Panc1 (cell line): ENCODE results near the gene DDI1. TPM values are rescaled to one million over a fixed set of nuclear protein-coding genes. Genes with fewer than 3 reads are reported as not detected.

Experiments
- ATAC-seq: fragments of 200-7000 bp; cut with Tn5 transposase; 2 replicates; pipeline ENCODE4 v1.9.1; 2020; ENCODE audit warnings: mild to moderate bottlenecking, moderate library complexity
- BruUV-seq: library from RNA; stranded (reverse); fragments of 400-500 nt; replicated peaks from 2 replicates; lab custom pipeline; 2021; lab: Mats Ljungman, UMichigan
- CTCF ChIA-PET: fragments of 300-600 bp; sonication (Branson Sonifier 250); formaldehyde crosslinking; loops from one replicate; lab custom pipeline; 2022; ENCODE audit warnings: antibody characterized with exemption; lab: Charles Lee
- POLR2A ChIA-PET: fragments of 300-600 bp; sonication (Branson Sonifier 250); formaldehyde crosslinking; loops from one replicate; lab custom pipeline; 2022; ENCODE audit warnings: antibody characterized with exemption; lab: Charles Lee
- DNase-seq: peaks from one replicate; pipeline ENCODE4 v3.0.0-alpha.2; 2010; ENCODE audit warnings: low read depth, low spot score
- H3K27ac ChIP-seq: 2 replicates; pipeline ENCODE4 v1.5.1; 2011; ENCODE audit warnings: mild to moderate bottlenecking, low read length, inconsistent platforms
- H3K27me3 ChIP-seq: fragments of 200-500 bp; sonication (Bioruptor generic); 2 replicates; pipeline ENCODE4 v1.6.0; 2014; ENCODE audit warnings: low read length, inconsistent platforms; ENCODE audit not compliant: control insufficient read depth, insufficient read depth
- H3K36me3 ChIP-seq: fragments of 200-500 bp; sonication (Bioruptor generic); 2 replicates; pipeline ENCODE4 v1.5.1; 2014; ENCODE audit warnings: inconsistent platforms, mild to moderate bottlenecking, low read length, moderate library complexity; ENCODE audit not compliant: control insufficient read depth, insufficient read depth
- H3K4me1 ChIP-seq: 2 replicates; pipeline ENCODE4 v1.5.1; 2011; ENCODE audit warnings: inconsistent platforms, mild to moderate bottlenecking, low read length, moderate library complexity; ENCODE audit not compliant: control insufficient read depth, insufficient read depth
- H3K4me3 ChIP-seq, 2 experiments: 2 replicates each; pipeline ENCODE4 v1.5.1; 2011 to 2012; ENCODE audit warnings: low read depth in 2 of 2, low read length in 2 of 2, mild to moderate bottlenecking in 2 of 2, inconsistent platforms in 1 of 2, moderate library complexity in 1 of 2
- H3K9me3 ChIP-seq: fragments of 200-500 bp; sonication (Bioruptor generic); 2 replicates; pipeline ENCODE4 v1.5.1; 2014; ENCODE audit warnings: low read depth, mild to moderate bottlenecking, inconsistent platforms, low read length, moderate library complexity; ENCODE audit not compliant: control insufficient read depth, insufficient read depth
- POLR2AphosphoS5 ChIP-seq: IDR thresholded peaks from 2 replicates; pipeline ENCODE4 v1.6.1; 2012; ENCODE audit warnings: mild to moderate bottlenecking, low read depth, low read length, moderate library complexity
- SIN3A ChIP-seq: IDR thresholded peaks from 2 replicates; pipeline ENCODE4 v1.6.1; 2012; ENCODE audit warnings: low read depth, mild to moderate bottlenecking, low read length, moderate library complexity, borderline replicate concordance; ENCODE audit not compliant: insufficient read depth
- TCF7L2 ChIP-seq: IDR thresholded peaks from 2 replicates; pipeline ENCODE4 v1.6.1; 2011; ENCODE audit warnings: mild to moderate bottlenecking, low read depth, low read length, inconsistent platforms
- in situ Hi-C: cut with HindIII; loops from 2 replicates; pipeline ENCODE4 v1.10.0; 2016; ENCODE audit warnings: low sequenced_read_pairs, low pct_unique_long_range_greater_than_20kb
- intact Hi-C: fragments of 100-400 bp; cut with micrococcal nuclease; formaldehyde crosslinking; loops from one replicate; pipeline ENCODE4 v1.10.0; 2022; ENCODE audit not compliant: unreplicated experiment
- total RNA-seq: library from RNA; stranded (reverse); gene quantifications from one replicate; pipeline ENCODE4 v1.2.1, GENCODE V29; 2021; ENCODE audit not compliant: unreplicated experiment
- TF ChIP-seq, protein P1 (sequence below), 2 experiments: IDR thresholded peaks; 2 replicates each; pipeline ENCODE4 v1.6.1; 2011 to 2012; ENCODE audit warnings: low read depth in 2 of 2, control low read depth in 1 of 2, low read length in 1 of 2, mild to moderate bottlenecking in 1 of 2, moderate library complexity in 1 of 2; ENCODE audit not compliant: insufficient read depth in 1 of 2
- TF ChIP-seq, protein P2 (sequence below): fragments of 450-650 bp; IDR thresholded peaks from 2 replicates; pipeline ENCODE4 v1.5.1; 2017; ENCODE audit warnings: mild to moderate bottlenecking

Gene DDI1
- total RNA-seq, 1 experiment from 2014 or later = not detected

DNA sequence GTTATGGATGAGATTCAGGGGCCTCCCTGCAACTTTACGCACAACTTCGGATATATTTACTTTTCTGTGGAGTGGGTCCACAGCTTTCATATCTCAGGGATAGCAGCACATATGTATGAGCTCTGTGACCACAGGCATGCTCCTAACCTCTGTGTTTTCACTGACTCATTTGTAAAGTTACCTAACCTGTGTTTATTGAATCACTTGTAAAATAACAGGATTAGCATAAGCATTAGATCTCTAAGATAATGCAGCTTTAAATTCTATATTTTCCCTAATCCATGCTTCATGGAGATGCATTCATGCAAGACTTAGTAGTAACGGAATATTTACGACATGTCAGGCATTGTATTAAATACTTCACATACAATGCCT, 47.9 kb upstream of the DDI1 start:
- H3K9me3 ChIP-seq = no peaks in the 10 kb centered on the region
- H3K4me1 ChIP-seq = no peaks in the 10 kb centered on the region
- in situ Hi-C loops = no loop called here
- no peak overlapping the region for H3K27ac ChIP-seq
- POLR2A ChIA-PET = no interaction called here
- intact Hi-C loops = no loop called here
- CTCF ChIA-PET = no interaction called here
- no peak for TF ChIP-seq TCF7L2
- BruUV-seq = no TSS peak
- H3K36me3 ChIP-seq = no peaks in the 10 kb centered on the region
- DNase-seq = no peak
- no peaks in the 10 kb centered on the region for H3K27me3 ChIP-seq
- H3K4me3 ChIP-seq = no peak overlapping the region
- no peak for ATAC-seq

DNA sequence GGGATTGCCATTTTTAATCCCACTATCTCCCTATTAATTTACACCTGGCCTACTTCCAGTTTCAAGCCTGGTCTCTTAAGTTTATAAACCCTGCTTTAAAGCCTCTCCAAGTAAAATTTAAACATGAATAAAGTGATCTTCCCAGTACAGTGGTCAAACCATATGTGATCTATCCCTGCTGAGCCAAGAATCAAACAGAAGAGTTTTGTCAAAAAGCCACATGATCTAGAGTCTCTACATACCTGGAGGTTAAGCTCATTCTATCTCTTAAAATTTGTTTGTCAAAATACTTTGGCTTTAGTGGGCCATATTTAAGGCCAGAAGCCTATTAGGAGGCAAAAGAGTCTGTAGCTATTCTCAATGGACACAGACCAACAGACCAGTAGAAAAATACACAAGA, 42.9 kb upstream of the DDI1 start:
- intact Hi-C loops (no loop called here), in situ Hi-C loops (no loop called here)
- H3K9me3 ChIP-seq = no peaks in the 10 kb centered on the region
- H3K27me3 ChIP-seq = no peaks in the 10 kb centered on the region
- ATAC-seq = no peak
- no peaks in the 10 kb centered on the region for H3K4me1 ChIP-seq
- ChIA-PET CTCF (no interaction called here), POLR2A (no interaction called here)
- BruUV-seq = no TSS peak
- no peak for DNase-seq
- H3K36me3 ChIP-seq = no peaks in the 10 kb centered on the region
- H3K4me3 ChIP-seq = no peak overlapping the region
- TF ChIP-seq TCF7L2 (no peak), POLR2AphosphoS5 (no peak), SIN3A (no peak)
- TF ChIP-seq, protein P1, sequence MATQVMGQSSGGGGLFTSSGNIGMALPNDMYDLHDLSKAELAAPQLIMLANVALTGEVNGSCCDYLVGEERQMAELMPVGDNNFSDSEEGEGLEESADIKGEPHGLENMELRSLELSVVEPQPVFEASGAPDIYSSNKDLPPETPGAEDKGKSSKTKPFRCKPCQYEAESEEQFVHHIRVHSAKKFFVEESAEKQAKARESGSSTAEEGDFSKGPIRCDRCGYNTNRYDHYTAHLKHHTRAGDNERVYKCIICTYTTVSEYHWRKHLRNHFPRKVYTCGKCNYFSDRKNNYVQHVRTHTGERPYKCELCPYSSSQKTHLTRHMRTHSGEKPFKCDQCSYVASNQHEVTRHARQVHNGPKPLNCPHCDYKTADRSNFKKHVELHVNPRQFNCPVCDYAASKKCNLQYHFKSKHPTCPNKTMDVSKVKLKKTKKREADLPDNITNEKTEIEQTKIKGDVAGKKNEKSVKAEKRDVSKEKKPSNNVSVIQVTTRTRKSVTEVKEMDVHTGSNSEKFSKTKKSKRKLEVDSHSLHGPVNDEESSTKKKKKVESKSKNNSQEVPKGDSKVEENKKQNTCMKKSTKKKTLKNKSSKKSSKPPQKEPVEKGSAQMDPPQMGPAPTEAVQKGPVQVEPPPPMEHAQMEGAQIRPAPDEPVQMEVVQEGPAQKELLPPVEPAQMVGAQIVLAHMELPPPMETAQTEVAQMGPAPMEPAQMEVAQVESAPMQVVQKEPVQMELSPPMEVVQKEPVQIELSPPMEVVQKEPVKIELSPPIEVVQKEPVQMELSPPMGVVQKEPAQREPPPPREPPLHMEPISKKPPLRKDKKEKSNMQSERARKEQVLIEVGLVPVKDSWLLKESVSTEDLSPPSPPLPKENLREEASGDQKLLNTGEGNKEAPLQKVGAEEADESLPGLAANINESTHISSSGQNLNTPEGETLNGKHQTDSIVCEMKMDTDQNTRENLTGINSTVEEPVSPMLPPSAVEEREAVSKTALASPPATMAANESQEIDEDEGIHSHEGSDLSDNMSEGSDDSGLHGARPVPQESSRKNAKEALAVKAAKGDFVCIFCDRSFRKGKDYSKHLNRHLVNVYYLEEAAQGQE (IDR thresholded peaks at IDR 0.05; ENCODE audit: insufficient read depth in 1 of 2, low read depth in 2 of 2, low read length in 1 of 2) = no peak
- TF ChIP-seq, protein P2, sequence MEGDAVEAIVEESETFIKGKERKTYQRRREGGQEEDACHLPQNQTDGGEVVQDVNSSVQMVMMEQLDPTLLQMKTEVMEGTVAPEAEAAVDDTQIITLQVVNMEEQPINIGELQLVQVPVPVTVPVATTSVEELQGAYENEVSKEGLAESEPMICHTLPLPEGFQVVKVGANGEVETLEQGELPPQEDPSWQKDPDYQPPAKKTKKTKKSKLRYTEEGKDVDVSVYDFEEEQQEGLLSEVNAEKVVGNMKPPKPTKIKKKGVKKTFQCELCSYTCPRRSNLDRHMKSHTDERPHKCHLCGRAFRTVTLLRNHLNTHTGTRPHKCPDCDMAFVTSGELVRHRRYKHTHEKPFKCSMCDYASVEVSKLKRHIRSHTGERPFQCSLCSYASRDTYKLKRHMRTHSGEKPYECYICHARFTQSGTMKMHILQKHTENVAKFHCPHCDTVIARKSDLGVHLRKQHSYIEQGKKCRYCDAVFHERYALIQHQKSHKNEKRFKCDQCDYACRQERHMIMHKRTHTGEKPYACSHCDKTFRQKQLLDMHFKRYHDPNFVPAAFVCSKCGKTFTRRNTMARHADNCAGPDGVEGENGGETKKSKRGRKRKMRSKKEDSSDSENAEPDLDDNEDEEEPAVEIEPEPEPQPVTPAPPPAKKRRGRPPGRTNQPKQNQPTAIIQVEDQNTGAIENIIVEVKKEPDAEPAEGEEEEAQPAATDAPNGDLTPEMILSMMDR = no peak
- H3K27ac ChIP-seq = no peak overlapping the region

DNA sequence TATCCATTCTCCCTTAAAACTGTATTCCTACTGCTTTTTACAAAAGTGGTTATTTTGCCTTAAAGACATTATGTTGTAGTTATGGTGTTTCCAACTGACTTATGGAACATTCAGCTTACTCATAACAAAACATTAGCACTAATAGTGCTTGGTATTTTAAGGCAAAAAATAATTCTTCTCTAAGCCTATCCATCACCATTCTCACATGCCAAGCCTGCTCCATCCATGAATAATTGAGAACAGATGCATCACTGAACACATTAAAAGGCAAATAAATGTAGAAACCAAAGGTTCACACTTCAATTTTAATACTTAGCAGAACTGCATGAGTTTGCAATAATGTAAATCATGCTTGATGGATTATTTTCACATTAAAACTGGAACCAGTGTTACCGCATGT, 42.3 kb upstream of the DDI1 start:
- intact Hi-C loops = no loop called here
- Histone ChIP-seq H3K9me3 (no peaks in the 10 kb centered on the region), H3K4me3 (no peak overlapping the region), H3K36me3 (no peaks in the 10 kb centered on the region), H3K27me3 (no peaks in the 10 kb centered on the region), H3K4me1 (no peaks in the 10 kb centered on the region), H3K27ac (no peak overlapping the region)
- DNase-seq (no peak), ATAC-seq (no peak)
- POLR2A ChIA-PET = no interaction called here
- TF ChIP-seq, protein P1 (IDR thresholded peaks at IDR 0.05; ENCODE audit: insufficient read depth in 1 of 2, low read depth in 2 of 2, low read length in 1 of 2) = no peak
- TF ChIP-seq, protein P2 = no peak
- no peak for TF ChIP-seq SIN3A
- no peak for TF ChIP-seq POLR2AphosphoS5
- TF ChIP-seq TCF7L2 = no peak
- in situ Hi-C loops = no loop called here
- CTCF ChIA-PET = no interaction called here
- BruUV-seq = no TSS peak
